Body of pancreas (tissue), 4 donors: ENCODE results near the gene SYT9. TPM values are rescaled to one million over a fixed set of nuclear protein-coding genes. Genes with fewer than 3 reads are reported as not detected.

Experiments used
- ATAC-seq: fragments of 150-250 bp; one replicate; pipeline ENCODE4 v1.9.1; 2016
- DNase-seq, 4 donors: peaks; one replicate each; pipeline ENCODE4 v3.0.0-alpha.2; 2019
- H3K27ac ChIP-seq, 4 donors: fragments of 200-600 bp; sonication (generic); 1 replicate in 3 of 4; 2 replicates in 1 of 4; pipeline versions ENCODE4 v1.5.1 to v1.6.1; 2016 to 2019; ENCODE audit warnings: mild to moderate bottlenecking in 1 of 4, mixed read lengths in 1 of 4, moderate library complexity in 1 of 4
- H3K27me3 ChIP-seq, 2 donors: fragments of 200-600 bp; sonication (generic); one replicate each; pipeline ENCODE4 v1.6.0; 2016; ENCODE audit warnings: mild to moderate bottlenecking in 1 of 2
- H3K36me3 ChIP-seq, 2 donors: fragments of 200-600 bp; sonication (generic); replicated peaks in 1 of 2; 2 replicates each; pipeline ENCODE4 v1.5.1; 2016; ENCODE audit warnings: low read depth in 2 of 2; ENCODE audit not compliant: insufficient read depth in 1 of 2
- H3K4me1 ChIP-seq: fragments of 200-600 bp; sonication (generic); one replicate; pipeline ENCODE4 v1.6.0; 2016
- H3K4me3 ChIP-seq, 2 donors: fragments of 200-600 bp; sonication (generic); 1 replicate in 1 of 2; 2 replicates in 1 of 2; pipeline ENCODE4 v1.5.1; 2016 to 2019
- H3K9me3 ChIP-seq, 3 donors: fragments of 200-600 bp; sonication (generic); 1 replicate in 2 of 3; 2 replicates in 1 of 3; pipeline ENCODE4 v1.5.1; 2016
- POLR2A ChIP-seq, 3 donors: fragments of 450-650 bp; IDR thresholded peaks; one replicate each; pipeline ENCODE4 v1.6.1; 2016; ENCODE audit warnings: antibody characterized with exemption in 3 of 3, mild to moderate bottlenecking in 2 of 3
- WGBS, 2 donors: methylation state at CpG; one replicate each; pipeline ENCODE4 v1.1.5; 2017; 5-methylcytosine and 5-hydroxymethylcytosine counted together
- intact Hi-C: fragments of 100-400 bp; cut with DNase I; formaldehyde crosslinking; loops from one replicate; pipeline ENCODE4 v1.15.1; 2023
- total RNA-seq, 2 donors: library from RNA; depleted of rRNA; stranded (reverse); fragments of >200 nt; gene quantifications; one replicate each; pipeline ENCODE4 v1.1.0, GENCODE V29; 2016
- TF ChIP-seq, protein P1 (sequence below), 7 experiments: fragments of 450-650 bp in 4 of 7; fragments of 200-600 bp in 3 of 7; sonication (generic) in 3 of 7; IDR thresholded peaks; one replicate each; pipeline ENCODE4 v1.5.1; 2016 to 2019; ENCODE audit warnings: antibody characterized with exemption in 7 of 7

SYT9 gene
- total RNA-seq, 2 donors from 2014 or later: 1.0 TPM; not detected in 1

DNA sequence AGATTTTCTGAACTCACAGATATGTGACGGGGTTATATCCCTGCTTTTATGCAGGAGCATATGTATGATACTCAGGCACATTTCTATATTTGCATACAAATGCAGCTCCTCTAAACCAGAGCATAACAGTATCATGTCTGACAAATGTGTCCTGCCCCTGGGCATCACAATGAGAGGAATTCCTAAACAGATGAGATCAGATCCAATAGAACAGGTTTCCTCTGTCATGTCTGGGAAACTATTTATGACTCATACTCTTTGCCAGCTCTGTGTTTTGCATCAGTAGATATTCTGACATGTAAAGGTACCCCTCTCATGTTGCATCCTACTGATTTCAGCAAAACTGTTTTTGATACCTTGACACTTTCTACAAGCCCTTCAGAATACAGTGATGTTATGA lies 29.4 kb downstream of the SYT9 start:
- Histone ChIP-seq H3K9me3 (peaks cover 0 to 5% (median 0%) of the 10 kb centered on the region in 3 donors), H3K36me3 (no peaks in the 10 kb centered on the region), H3K27me3 (no peaks in the 10 kb centered on the region), H3K4me3 (no peak overlapping the region), H3K27ac (no peak overlapping the region), H3K4me1 (peaks cover 4% of the 10 kb centered on the region)
- WGBS, 2 donors: 90 to 93% methylated on average over 1 of the region's 1 CpG
- ATAC-seq (no peak), DNase-seq (no peak)
- intact Hi-C loops: no loop called here
- TF ChIP-seq, protein P1, sequence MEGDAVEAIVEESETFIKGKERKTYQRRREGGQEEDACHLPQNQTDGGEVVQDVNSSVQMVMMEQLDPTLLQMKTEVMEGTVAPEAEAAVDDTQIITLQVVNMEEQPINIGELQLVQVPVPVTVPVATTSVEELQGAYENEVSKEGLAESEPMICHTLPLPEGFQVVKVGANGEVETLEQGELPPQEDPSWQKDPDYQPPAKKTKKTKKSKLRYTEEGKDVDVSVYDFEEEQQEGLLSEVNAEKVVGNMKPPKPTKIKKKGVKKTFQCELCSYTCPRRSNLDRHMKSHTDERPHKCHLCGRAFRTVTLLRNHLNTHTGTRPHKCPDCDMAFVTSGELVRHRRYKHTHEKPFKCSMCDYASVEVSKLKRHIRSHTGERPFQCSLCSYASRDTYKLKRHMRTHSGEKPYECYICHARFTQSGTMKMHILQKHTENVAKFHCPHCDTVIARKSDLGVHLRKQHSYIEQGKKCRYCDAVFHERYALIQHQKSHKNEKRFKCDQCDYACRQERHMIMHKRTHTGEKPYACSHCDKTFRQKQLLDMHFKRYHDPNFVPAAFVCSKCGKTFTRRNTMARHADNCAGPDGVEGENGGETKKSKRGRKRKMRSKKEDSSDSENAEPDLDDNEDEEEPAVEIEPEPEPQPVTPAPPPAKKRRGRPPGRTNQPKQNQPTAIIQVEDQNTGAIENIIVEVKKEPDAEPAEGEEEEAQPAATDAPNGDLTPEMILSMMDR (IDR thresholded peaks at IDR 0.05): no peak
- no peak for TF ChIP-seq POLR2A (IDR thresholded peaks at IDR 0.05)

DNA sequence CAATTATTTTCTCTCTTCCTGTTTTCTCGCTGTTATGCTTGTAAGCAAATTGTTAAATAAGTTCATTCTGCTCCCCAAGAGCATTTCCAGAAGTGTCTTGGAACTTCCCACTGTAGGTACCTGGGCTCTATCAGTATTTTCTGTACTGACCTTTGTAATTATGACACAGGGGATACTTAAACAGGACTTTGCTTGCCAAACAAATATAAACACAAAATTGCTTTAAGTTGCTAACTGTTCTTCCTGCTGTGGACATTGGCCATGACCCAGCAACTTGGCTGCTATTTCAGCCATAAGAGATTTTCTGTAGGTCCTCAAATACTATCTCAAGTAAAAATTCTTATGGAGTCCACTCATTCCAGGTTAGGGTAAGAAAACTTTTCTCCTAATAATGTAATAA lies 30.1 kb downstream of the SYT9 start:
- TF ChIP-seq, protein P1 (IDR thresholded peaks at IDR 0.05): no peak
- TF ChIP-seq POLR2A (IDR thresholded peaks at IDR 0.05): no peak
- ATAC-seq: no peak

DNA sequence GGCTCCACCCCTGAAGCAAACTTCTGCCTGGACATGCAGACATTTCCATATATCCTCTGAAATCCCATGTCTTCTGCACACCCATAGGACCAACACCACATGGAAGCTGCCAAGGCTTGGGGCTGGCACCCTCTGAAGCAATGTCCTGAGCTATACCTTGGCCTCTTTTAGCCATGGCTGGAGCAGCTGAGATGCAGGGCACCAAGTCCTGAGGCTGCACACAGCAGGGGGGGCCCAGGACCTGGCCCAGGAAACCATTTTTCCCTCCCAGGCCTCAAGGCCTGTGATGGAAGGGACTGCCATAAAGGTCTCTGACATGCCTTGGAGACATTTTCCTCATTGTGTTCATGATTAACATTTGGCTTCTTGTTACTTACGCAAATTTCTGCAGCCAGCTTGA lies 34.5 kb downstream of the SYT9 start:
- no peak for TF ChIP-seq POLR2A (IDR thresholded peaks at IDR 0.05)
- TF ChIP-seq, protein P1 (IDR thresholded peaks at IDR 0.05): no peak
- DNase-seq: no peak
- Histone ChIP-seq H3K4me1 (peaks cover 4% of the 10 kb centered on the region), H3K9me3 (peaks cover 0 to 8% (median 0%) of the 10 kb centered on the region in 3 donors), H3K27me3 (no peaks in the 10 kb centered on the region), H3K27ac (no peak overlapping the region), H3K36me3 (no peaks in the 10 kb centered on the region), H3K4me3 (no peak overlapping the region)
- WGBS, 2 donors: 85 to 92% methylated on average over 1 of the region's 1 CpG
- ATAC-seq: no peak
- intact Hi-C loops: no loop called here

More for the DNA sequence above, 30.1 kb downstream of the SYT9 start:
- Histone ChIP-seq H3K36me3 (no peaks in the 10 kb centered on the region), H3K27me3 (no peaks in the 10 kb centered on the region), H3K27ac (no peak overlapping the region), H3K9me3 (peaks cover 0 to 8% (median 0%) of the 10 kb centered on the region in 3 donors), H3K4me1 (peaks cover 4% of the 10 kb centered on the region), H3K4me3 (no peak overlapping the region)
- no peak for DNase-seq
- intact Hi-C loops: no loop called here
- WGBS, 2 donors: 72 to 78% methylated on average over 1 of the region's 1 CpG

DNA sequence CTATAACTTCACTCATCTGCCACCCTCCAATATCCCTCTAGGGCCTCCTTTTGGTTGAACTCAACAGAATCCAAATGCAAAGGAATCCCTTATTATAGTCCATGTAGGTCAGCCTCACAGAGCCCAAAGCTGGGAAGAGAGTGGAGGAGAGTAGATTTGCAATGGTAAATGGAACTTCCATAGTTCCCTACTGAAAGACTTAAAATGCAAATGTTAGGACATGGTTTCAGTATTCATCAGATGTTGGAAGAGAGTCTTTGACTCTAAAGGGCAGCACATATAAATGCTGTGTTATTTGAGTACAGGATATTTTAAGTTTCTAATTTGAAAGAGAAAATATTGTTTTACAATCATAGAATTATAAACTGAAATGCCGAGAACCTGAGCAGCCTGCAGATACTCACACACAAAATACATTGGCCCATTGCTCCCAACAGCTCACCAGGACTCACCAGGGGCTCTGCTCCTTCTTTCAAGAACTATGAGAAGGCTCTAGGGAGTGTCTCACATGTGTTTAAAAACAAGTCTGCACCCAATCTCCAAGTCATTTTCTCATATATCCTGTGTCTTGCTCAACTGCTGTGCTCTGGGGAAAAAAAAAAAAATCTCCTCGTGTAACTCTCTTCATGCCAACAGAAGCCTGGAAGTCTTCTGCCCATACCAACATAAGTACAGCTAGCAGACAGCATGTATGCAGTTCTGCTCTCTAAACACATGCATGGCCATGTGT lies 39.6 kb downstream of the SYT9 start:
- Histone ChIP-seq H3K4me3 (no peak overlapping the region), H3K4me1 (no peaks in the 10 kb centered on the region), H3K9me3 (peaks cover 0 to 1% (median 0%) of the 10 kb centered on the region in 3 donors), H3K36me3 (no peaks in the 10 kb centered on the region), H3K27me3 (no peaks in the 10 kb centered on the region), H3K27ac (no peak overlapping the region)
- intact Hi-C loops: no loop called here
- ATAC-seq: no peak
- DNase-seq: no peak
- WGBS, 2 donors: 56 to 69% methylated on average over 2 of the region's 2 CpGs
- TF ChIP-seq, protein P1 (IDR thresholded peaks at IDR 0.05): no peak
- no peak for TF ChIP-seq POLR2A (IDR thresholded peaks at IDR 0.05)

DNA sequence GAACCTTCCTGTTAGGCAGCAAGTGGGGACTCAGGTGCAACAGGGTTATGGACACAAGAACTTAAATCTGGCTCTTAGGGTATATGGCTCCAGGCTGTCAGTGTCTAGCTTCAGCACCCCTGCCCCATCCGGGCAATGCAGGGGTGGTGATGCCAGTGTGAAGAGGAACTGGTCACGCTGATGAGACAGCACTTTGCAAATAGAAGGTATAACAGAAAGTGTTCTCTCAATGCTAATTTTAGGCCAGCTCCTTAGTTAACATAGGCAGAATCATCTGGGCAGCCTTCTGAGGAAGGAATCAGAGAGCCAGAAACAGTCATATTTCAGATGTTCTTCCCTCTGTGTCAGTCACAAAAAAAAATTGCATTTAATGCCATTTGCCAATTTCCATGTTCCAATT lies 41.2 kb downstream of the SYT9 start:
- WGBS, 2 donors: 72 to 100% methylated on average over 2 of the region's 2 CpGs
- TF ChIP-seq POLR2A (IDR thresholded peaks at IDR 0.05): no peak
- TF ChIP-seq, protein P1 (IDR thresholded peaks at IDR 0.05): no peak
- Histone ChIP-seq H3K9me3 (no peaks in the 10 kb centered on the region), H3K4me3 (no peak overlapping the region), H3K27ac (no peak overlapping the region), H3K4me1 (no peaks in the 10 kb centered on the region), H3K27me3 (no peaks in the 10 kb centered on the region), H3K36me3 (no peaks in the 10 kb centered on the region)
- ATAC-seq: no peak
- no peak for DNase-seq
- intact Hi-C loops: no loop called here
